ENCODE data around the gene PEF1. TPM values are rescaled to one million over a fixed set of nuclear protein-coding genes. Genes with fewer than 3 reads are reported as not detected.

Gene PEF1
- total and polyA plus RNA-seq, 2 experiments from 2014 or later, result 22.3 to 68.5 TPM

DNA sequence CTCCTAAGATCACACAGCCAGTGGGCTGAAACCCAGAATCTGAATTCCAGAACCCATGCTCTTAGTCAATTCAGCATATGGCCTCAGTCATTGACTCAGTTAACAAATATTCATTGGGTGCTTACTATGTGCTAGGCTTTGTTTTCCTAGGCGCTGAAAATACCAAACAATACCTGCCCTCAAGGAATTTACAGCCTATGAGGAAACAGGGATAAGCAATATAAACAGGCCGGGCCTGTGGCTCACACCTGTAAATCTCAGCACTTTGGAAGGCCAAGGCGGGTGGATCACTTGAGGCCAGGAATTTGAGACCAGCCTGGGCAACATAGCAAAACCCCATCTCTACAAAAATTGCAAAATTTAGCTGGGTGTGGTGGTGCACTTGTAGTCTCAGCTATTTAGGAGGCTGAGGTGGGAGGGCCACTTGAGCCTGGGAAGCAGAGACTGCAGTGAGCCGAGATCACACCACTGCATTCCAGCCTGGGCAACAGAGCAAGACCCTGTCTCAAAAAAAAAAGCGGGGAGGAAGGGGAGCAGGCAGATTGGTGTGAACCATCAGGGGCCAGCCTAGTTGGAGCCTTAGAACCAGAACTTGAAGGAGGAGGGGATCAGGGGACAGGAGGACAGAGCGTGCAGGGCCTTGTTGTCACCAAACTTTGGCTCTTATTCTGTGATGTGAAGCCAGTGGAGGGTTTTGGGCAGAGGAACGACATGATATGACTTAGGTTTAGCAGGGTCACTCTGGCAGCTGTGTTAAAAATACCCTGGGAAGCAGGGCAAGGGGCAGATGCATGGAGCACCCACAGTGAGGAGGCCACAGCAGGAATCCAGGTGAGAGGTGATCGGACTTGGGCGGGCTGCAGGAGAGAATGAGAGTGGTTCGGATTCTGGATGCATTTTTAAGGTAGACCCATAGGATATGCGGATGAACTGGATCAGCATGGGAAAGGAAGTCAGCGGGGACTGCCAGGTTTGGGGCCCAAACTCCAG is 62.6 kb downstream of the PEF1 start:
- Mint-ChIP-seq H3K4me1 (peaks cover 31% of the 10 kb centered on the region), H3K9me3 (no peaks in the 10 kb centered on the region), H3K4me3 (peak overlapping the region; percentile 23; the same call in 2 of the 3 replicates), H3K36me3 (ENCODE audit: low read depth) (no peaks in the 10 kb centered on the region), H3K27me3 (ENCODE audit: insufficient read depth, low read depth, poor library complexity) (peaks cover 8% of the 10 kb centered on the region), H3K27ac (peak overlapping the region; percentile 78; the same call in 1 of the 2 replicates)
- no peaks in the 10 kb centered on the region for H3K9me2 ChIP-seq (ENCODE audit: insufficient read depth)
- no peak for ATAC-seq
- no peak overlapping the region for H2AFZ ChIP-seq
- no peak overlapping the region for H3K4me3 ChIP-seq
- no peaks in the 10 kb centered on the region for H3K79me2 ChIP-seq (replicated peaks; ENCODE audit: insufficient read depth)
- no peaks in the 10 kb centered on the region; the same call in 1 of the 2 replicates for H4K20me1 ChIP-seq (replicated peaks; ENCODE audit: insufficient read depth)
- peak; percentile 18 for DNase-seq (ENCODE audit: low spot score)
- peak overlapping the region; percentile 39; the same call in 1 of the 2 replicates for H3K27ac ChIP-seq (ENCODE audit: low read depth)
- peaks cover 5% of the 10 kb centered on the region for H3F3A ChIP-seq (replicated peaks; ENCODE audit: low read depth)
- H3K36me3 ChIP-seq (ENCODE audit: insufficient read depth), result no peaks in the 10 kb centered on the region
- TF ChIP-seq, protein P1, sequence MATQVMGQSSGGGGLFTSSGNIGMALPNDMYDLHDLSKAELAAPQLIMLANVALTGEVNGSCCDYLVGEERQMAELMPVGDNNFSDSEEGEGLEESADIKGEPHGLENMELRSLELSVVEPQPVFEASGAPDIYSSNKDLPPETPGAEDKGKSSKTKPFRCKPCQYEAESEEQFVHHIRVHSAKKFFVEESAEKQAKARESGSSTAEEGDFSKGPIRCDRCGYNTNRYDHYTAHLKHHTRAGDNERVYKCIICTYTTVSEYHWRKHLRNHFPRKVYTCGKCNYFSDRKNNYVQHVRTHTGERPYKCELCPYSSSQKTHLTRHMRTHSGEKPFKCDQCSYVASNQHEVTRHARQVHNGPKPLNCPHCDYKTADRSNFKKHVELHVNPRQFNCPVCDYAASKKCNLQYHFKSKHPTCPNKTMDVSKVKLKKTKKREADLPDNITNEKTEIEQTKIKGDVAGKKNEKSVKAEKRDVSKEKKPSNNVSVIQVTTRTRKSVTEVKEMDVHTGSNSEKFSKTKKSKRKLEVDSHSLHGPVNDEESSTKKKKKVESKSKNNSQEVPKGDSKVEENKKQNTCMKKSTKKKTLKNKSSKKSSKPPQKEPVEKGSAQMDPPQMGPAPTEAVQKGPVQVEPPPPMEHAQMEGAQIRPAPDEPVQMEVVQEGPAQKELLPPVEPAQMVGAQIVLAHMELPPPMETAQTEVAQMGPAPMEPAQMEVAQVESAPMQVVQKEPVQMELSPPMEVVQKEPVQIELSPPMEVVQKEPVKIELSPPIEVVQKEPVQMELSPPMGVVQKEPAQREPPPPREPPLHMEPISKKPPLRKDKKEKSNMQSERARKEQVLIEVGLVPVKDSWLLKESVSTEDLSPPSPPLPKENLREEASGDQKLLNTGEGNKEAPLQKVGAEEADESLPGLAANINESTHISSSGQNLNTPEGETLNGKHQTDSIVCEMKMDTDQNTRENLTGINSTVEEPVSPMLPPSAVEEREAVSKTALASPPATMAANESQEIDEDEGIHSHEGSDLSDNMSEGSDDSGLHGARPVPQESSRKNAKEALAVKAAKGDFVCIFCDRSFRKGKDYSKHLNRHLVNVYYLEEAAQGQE (IDR thresholded peaks at IDR 0.05; ENCODE audit: unreplicated experiment), result no peak
- TF ChIP-seq ZNF114 (CRISPR knock-in tag; IDR thresholded peaks at IDR 0.05) (no peak), CREB1 (CRISPR knock-in tag; IDR thresholded peaks at IDR 0.05; ENCODE audit: low read depth) (no peak), STAT1 (IDR thresholded peaks at IDR 0.05; ENCODE audit: unreplicated experiment) (no peak), EZH2 (IDR thresholded peaks at IDR 0.05; ENCODE audit: low read depth, unreplicated experiment) (no peak), JUNB (IDR thresholded peaks at IDR 0.05; ENCODE audit: unreplicated experiment) (no peak), POLR2AphosphoS5 (IDR thresholded peaks at IDR 0.05; ENCODE audit: low read depth) (no peak), ZNF331 (CRISPR knock-in tag; IDR thresholded peaks at IDR 0.05; ENCODE audit: low read depth) (no peak), NANOG (IDR thresholded peaks at IDR 0.05; ENCODE audit: borderline replicate concordance) (no peak), EZH2phosphoT487 (IDR thresholded peaks at IDR 0.05; ENCODE audit: unreplicated experiment) (no peak)
- TF ChIP-seq, protein P2, sequence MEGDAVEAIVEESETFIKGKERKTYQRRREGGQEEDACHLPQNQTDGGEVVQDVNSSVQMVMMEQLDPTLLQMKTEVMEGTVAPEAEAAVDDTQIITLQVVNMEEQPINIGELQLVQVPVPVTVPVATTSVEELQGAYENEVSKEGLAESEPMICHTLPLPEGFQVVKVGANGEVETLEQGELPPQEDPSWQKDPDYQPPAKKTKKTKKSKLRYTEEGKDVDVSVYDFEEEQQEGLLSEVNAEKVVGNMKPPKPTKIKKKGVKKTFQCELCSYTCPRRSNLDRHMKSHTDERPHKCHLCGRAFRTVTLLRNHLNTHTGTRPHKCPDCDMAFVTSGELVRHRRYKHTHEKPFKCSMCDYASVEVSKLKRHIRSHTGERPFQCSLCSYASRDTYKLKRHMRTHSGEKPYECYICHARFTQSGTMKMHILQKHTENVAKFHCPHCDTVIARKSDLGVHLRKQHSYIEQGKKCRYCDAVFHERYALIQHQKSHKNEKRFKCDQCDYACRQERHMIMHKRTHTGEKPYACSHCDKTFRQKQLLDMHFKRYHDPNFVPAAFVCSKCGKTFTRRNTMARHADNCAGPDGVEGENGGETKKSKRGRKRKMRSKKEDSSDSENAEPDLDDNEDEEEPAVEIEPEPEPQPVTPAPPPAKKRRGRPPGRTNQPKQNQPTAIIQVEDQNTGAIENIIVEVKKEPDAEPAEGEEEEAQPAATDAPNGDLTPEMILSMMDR (conservative IDR thresholded peaks at IDR 0.05; ENCODE audit: low read depth in 2 of 2), result no peak
- TF ChIP-seq, protein P3, sequence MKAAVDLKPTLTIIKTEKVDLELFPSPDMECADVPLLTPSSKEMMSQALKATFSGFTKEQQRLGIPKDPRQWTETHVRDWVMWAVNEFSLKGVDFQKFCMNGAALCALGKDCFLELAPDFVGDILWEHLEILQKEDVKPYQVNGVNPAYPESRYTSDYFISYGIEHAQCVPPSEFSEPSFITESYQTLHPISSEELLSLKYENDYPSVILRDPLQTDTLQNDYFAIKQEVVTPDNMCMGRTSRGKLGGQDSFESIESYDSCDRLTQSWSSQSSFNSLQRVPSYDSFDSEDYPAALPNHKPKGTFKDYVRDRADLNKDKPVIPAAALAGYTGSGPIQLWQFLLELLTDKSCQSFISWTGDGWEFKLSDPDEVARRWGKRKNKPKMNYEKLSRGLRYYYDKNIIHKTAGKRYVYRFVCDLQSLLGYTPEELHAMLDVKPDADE (IDR thresholded peaks at IDR 0.05), result no peak
- TF ChIP-seq, protein P4, sequence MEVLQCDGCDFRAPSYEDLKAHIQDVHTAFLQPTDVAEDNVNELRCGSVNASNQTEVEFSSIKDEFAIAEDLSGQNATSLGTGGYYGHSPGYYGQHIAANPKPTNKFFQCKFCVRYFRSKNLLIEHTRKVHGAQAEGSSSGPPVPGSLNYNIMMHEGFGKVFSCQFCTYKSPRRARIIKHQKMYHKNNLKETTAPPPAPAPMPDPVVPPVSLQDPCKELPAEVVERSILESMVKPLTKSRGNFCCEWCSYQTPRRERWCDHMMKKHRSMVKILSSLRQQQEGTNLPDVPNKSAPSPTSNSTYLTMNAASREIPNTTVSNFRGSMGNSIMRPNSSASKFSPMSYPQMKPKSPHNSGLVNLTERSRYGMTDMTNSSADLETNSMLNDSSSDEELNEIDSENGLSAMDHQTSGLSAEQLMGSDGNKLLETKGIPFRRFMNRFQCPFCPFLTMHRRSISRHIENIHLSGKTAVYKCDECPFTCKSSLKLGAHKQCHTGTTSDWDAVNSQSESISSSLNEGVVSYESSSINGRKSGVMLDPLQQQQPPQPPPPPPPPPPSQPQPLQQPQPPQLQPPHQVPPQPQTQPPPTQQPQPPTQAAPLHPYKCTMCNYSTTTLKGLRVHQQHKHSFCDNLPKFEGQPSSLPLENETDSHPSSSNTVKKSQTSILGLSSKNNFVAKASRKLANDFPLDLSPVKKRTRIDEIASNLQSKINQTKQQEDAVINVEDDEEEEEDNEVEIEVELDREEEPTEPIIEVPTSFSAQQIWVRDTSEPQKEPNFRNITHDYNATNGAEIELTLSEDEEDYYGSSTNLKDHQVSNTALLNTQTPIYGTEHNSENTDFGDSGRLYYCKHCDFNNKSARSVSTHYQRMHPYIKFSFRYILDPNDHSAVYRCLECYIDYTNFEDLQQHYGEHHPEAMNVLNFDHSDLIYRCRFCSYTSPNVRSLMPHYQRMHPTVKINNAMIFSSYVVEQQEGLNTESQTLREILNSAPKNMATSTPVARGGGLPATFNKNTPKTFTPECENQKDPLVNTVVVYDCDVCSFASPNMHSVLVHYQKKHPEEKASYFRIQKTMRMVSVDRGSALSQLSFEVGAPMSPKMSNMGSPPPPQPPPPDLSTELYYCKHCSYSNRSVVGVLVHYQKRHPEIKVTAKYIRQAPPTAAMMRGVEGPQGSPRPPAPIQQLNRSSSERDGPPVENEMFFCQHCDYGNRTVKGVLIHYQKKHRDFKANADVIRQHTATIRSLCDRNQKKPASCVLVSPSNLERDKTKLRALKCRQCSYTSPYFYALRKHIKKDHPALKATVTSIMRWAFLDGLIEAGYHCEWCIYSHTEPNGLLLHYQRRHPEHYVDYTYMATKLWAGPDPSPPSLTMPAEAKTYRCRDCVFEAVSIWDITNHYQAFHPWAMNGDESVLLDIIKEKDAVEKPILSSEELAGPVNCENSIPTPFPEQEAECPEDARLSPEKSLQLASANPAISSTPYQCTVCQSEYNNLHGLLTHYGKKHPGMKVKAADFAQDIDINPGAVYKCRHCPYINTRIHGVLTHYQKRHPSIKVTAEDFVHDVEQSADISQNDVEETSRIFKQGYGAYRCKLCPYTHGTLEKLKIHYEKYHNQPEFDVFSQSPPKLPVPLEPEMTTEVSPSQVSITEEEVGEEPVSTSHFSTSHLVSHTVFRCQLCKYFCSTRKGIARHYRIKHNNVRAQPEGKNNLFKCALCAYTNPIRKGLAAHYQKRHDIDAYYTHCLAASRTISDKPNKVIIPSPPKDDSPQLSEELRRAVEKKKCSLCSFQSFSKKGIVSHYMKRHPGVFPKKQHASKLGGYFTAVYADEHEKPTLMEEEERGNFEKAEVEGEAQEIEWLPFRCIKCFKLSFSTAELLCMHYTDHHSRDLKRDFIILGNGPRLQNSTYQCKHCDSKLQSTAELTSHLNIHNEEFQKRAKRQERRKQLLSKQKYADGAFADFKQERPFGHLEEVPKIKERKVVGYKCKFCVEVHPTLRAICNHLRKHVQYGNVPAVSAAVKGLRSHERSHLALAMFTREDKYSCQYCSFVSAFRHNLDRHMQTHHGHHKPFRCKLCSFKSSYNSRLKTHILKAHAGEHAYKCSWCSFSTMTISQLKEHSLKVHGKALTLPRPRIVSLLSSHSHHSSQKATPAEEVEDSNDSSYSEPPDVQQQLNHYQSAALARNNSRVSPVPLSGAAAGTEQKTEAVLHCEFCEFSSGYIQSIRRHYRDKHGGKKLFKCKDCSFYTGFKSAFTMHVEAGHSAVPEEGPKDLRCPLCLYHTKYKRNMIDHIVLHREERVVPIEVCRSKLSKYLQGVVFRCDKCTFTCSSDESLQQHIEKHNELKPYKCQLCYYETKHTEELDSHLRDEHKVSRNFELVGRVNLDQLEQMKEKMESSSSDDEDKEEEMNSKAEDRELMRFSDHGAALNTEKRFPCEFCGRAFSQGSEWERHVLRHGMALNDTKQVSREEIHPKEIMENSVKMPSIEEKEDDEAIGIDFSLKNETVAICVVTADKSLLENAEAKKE (CRISPR knock-in tag; IDR thresholded peaks at IDR 0.05), result no peak
- no peaks in the 10 kb centered on the region for H3K27me3 ChIP-seq (ENCODE audit: insufficient read depth)
- H3K4me2 ChIP-seq, result peak overlapping the region; percentile 66; the same call in 1 of the 2 replicates
- peaks cover 39% of the 10 kb centered on the region for H3K4me1 ChIP-seq (ENCODE audit: insufficient read depth)

All from GM23338 (cell line).